NCI-H2196 (cell line): ENCODE data around the gene RNF32.

Experiments
- DNase-seq: peaks from one replicate; lab custom pipeline; 2025; ENCODE audit not compliant: unreplicated experiment; lab: John Stamatoyannopoulos, UW

Gene RNF32

DNA sequence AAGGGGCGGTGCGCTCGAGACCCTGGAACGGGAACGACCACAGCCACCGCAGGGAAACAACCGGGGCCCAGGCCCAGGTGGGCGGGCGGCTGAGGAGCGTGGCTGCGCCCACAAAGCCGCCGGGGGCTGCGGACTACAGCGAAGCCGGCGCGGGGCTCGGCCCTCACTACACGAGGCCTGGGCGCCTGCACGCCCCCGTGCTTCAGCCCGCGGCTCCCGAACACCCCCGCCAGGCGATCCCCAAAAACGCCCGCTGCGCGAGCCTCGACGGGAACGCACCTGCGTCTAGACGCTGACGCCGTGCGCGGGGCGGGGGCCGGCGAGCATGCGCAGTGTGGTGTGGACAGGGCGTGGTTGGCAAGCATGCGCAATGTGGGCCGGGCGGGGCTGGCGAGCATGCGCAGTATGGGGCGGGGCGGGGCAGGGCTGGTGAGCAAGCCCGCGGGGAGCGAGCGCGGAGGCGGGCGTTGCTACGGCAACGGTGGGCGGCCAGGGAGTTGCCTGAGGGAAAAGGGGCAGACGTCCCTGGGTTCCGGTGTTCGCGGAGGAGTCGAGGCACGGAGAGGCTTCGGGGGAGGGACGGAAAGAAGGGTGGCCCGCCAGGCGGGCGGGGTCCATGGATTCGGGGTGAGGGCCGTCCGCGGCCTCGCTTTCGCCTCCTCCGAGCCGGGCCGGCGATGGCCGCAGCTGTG, at the start of gene RNF32:
Gene RNF32 (plus strand): TSS at position 518 of the 692 bp plus-strand sequence. CDS start 3,104 bp downstream, outside the sequence.
- peak; percentile 86 for DNase-seq

GRCh38 chr7:156592155-156592884, 48.3 kb upstream of the RNF32 start:
- no peak for DNase-seq

- DNase-seq: no peak
Measured at GRCh38 chr7:156594283-156595080, 46.1 kb upstream of the RNF32 start.

- DNase-seq: no peak
Measured at GRCh38 chr7:156600496-156600895, 40.1 kb upstream of the RNF32 start.

GRCh38 chr7:156602283-156602682, 38.3 kb upstream of the RNF32 start:
- DNase-seq: no peak

DNA sequence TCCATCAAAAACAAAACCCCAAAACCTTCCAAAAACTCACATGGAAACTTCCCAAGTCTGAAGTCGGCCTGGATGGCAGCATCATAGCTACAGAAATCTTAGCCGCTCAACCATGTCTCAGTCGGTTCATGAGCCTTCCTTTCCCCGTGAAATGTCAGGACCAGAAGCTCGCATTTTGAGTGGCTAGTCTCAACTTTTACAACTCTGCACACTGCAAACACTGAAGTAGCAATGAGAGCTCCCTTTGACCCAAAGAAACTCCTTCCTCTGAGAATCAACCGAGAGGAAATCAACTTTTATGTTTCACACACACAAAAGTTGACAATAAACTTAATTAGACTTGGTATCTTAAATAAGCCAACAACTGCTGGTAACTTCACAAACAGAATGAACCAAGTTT, 37.6 kb upstream of the RNF32 start:
- no peak for DNase-seq

GRCh38 chr7:156603629-156604028, 36.9 kb upstream of the RNF32 start:
- DNase-seq: no peak

DNA sequence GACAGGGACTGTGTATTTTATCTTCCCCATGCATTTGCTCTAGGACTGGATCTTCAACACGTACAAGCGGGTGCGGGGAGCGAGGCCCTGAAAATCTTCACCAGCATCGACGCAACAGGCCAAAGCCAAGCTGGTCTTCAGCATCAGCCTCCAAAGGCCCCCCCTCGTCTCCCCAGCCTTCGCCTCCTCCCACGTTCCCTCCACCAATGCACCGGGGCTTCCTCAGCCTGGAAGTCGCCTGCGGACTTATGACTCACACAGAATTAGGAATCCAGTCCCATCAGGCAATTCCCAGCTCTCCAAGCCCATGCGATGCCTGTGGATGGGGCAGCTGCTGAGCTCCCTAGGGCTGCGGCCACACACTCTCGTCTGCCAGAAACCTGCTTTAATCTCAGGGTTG, 36.3 kb upstream of the RNF32 start:
- DNase-seq: no peak

- no peak for DNase-seq
Measured at GRCh38 chr7:156604836-156605695, 35.5 kb upstream of the RNF32 start.

GRCh38 chr7:156606135-156606534, 34.4 kb upstream of the RNF32 start:
- DNase-seq: no peak

DNA sequence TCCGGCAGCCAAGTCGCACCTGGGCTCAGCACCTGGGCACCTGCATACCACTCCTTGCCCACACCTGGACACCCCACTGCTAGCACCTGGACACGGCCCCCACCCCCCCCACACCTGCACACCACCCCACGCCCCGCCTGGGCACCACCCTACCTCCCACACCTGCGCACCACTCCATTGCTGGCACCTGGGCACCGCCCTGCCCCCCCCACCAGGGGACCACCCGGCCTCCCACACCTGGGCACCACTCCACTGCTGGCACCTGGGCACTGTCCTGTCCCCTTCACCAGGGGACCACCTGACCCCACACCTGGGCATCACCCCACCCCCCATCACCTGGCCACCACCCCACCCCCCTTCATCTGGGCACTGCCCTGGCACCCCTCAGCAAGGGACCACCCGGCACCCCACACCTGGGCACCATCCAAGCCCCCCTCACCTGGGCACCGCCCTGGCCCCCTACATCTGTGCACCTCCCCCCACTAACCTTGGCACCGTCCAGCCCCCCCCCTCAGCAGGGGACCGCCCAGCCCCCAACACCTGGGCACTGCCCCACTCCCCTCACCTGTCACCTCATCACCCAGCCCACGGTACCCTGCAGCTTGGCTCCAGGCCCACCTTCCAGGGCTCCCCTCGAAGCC, 33.8 kb upstream of the RNF32 start:
- no peak for DNase-seq

DNA sequence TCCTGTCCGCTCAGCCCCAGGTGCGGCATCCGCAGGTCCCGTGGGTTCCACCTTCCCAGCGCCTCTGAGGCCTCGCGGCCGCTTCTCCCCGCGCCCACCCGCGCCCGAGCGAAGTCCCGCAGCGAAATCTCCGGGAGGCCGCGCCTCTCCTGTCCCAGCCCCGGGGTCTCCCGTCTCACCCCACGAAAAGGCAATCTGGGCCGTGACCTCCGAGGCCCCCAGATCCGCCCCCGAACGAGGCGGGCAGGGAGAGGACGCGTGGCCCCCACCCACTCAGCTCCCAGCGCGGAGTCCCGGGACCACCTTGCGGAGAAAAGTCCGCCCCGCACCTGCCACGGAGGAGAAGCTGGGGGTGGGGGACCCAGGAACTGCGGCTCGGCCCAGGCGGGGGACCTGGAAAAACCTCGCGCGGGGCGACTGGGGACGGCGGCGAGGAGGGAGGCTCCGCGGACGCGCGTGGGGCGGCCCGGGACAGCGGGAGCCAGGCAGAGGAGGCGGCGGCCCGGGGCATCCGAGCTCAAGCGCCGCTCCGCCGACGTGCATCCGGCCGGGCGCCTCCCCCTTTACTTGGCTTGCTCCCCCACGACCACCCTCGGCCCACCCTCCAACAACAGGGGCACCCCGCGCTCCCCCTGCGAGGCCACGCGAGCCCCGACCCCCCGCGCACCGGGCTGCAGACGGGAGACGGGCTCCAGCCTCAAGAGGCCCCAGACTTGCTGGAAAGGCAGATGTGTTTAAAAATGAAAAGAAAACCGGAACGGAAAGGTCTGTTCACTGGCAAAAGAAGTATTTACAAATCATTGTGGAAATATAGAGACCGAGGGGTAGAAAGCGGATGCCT, 33.0 kb upstream of the RNF32 start:
- no peak for DNase-seq

DNA sequence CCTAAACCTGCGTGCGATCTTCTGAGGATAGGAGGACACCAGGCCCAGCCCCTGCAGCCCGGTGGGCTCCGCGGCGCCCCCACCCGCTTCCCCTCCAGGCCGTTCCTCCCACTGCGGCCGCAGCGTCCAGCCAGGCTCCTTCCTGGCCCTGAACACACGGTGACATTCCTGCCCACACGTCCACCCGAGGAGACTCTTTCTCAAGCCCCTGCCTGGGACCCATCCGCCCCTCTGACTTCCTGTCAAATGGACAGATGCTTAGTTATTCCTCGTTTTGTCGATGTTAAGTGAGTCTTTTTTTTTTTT, 32.4 kb upstream of the RNF32 start:
- no peak for DNase-seq

GRCh38 chr7:156609010-156609877, 31.3 kb upstream of the RNF32 start:
- no peak for DNase-seq

GRCh38 chr7:156610130-156610529, 30.4 kb upstream of the RNF32 start:
- DNase-seq: no peak

DNA sequence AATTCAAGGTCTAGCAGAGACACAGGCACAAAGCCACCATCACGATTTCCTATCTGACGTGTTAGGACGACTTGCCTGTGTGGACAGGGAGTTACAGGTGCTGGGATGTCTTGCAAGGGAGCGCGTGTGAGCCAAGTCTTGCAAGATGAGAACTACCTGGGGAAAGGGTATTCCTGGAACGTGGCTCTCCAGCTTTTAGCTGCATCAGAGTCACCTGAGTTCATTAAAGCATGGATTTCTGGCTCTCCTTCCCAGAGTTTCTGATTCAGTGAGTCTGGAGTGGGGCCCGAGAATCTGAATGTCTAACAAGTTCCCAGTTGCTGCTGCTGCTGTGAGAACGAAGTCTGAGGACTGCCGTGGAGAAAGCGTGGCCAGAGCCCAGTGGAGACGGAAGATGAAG, 30.0 kb upstream of the RNF32 start:
- DNase-seq: no peak

- no peak for DNase-seq
Measured at GRCh38 chr7:156611014-156612010, 29.3 kb upstream of the RNF32 start.

DNA sequence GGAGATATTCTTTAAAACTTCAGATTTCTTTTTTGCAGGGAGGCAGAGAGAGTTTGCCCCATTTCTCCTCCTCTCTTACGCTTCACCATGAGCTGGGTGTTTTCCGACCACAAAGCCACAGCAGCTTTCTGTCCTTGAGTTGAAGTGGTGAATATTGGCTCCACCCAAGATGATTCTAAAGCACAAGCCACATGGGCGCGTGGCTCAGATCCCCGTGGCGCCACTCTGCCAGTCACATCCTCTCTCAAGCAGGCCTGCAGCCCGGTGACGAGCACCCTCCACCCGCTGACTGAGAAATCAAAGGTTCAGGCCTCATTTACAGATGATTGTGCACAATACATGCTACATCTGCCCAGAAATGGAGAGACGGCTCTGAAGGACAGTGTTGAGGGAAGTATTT, 27.6 kb upstream of the RNF32 start:
- DNase-seq: no peak
